ENCODE results near the gene TOR1A. TPM values are rescaled to one million over a fixed set of nuclear protein-coding genes. Genes with fewer than 3 reads are reported as not detected.

TOR1A gene
- total RNA-seq, 1 experiment from 2014 or later, result 24.4 TPM

GRCh38 chr9:129852579-129852978, 28.6 kb upstream of the TOR1A start:
- no peak for DNase-seq (ENCODE audit: low read depth, low spot score)

More at GRCh38 chr9:129852579-129852978, 28.6 kb upstream of the TOR1A start:
- BruUV-seq (replicated peaks), result no TSS peak
- Histone ChIP-seq H3K4me2 (ENCODE audit: low read length) (no peak overlapping the region), H3K79me2 (ENCODE audit: insufficient read depth, low read length) (no peaks in the 10 kb centered on the region), H3K9me3 (ENCODE audit: control insufficient read depth in 1 of 2, insufficient read depth in 1 of 2, low read depth in 1 of 2, low read length in 2 of 2) (no peaks in the 10 kb centered on the region), H2AFZ (ENCODE audit: low read depth, low read length, poor library complexity, severe bottlenecking) (no peak overlapping the region), H3K27ac (ENCODE audit: low read depth, low read length) (no peak overlapping the region), H3K9me2 (ENCODE audit: insufficient read depth) (no peaks in the 10 kb centered on the region), H3K9ac (ENCODE audit: low read length) (no peak overlapping the region), H3K4me1 (ENCODE audit: control insufficient read depth in 1 of 2, insufficient read depth in 2 of 2, low read length in 2 of 2) (no peaks in the 10 kb centered on the region), H3K36me3 (ENCODE audit: control insufficient read depth in 1 of 2, insufficient read depth in 2 of 2, low read length in 2 of 2) (peaks cover 0 to 4% of the 10 kb centered on the region in 2 experiments; a peak in 1 of 4 replicates), H3K27me3 (ENCODE audit: insufficient read depth, low read length) (no peaks in the 10 kb centered on the region), H3K4me3 (replicated peaks in 1 of 2; ENCODE audit: low read depth in 1 of 2, low read length in 2 of 2) (no peak overlapping the region), H4K20me1 (ENCODE audit: insufficient read depth) (no peaks in the 10 kb centered on the region)
- RAD21 ChIA-PET (ENCODE audit: low non-redundant PET in 1 of 2, low total read pairs in 2 of 2, uncharacterized antibody in 2 of 2, unreplicated experiment in 2 of 2), result no interaction called here
- CTCF ChIA-PET, result no interaction called here
- POLR2A ChIA-PET, result no interaction called here
- no peak for ATAC-seq
- TF ChIP-seq MAX (IDR thresholded peaks at IDR 0.05) (no peak), SP1 (IDR thresholded peaks at IDR 0.05; ENCODE audit: low read depth) (no peak), EZH2 (IDR thresholded peaks at IDR 0.05) (no peak), ZNF274 (IDR thresholded peaks at IDR 0.05; ENCODE audit: low read depth, low read length) (no peak), EZH2phosphoT487 (IDR thresholded peaks at IDR 0.05; ENCODE audit: borderline replicate concordance) (no peak), ZFX (IDR thresholded peaks at IDR 0.05) (no peak), CBX3 (IDR thresholded peaks at IDR 0.05; ENCODE audit: low read depth) (no peak), SRF (IDR thresholded peaks at IDR 0.05; ENCODE audit: low read depth) (no peak), REST (IDR thresholded peaks at IDR 0.05; ENCODE audit: low read depth) (no peak), EGR1 (IDR thresholded peaks at IDR 0.05; ENCODE audit: low read depth) (no peak), SIN3A (IDR thresholded peaks at IDR 0.05; ENCODE audit: low read depth) (no peak), POLR2A (IDR thresholded peaks at IDR 0.05; ENCODE audit: borderline replicate concordance, extremely low read depth, insufficient read depth, insufficient read length) (no peak), JUND (IDR thresholded peaks at IDR 0.05) (no peak), ELF1 (IDR thresholded peaks at IDR 0.05; ENCODE audit: borderline replicate concordance, low read depth) (no peak), ATF3 (IDR thresholded peaks at IDR 0.05) (no peak), YY1 (IDR thresholded peaks at IDR 0.05; ENCODE audit: extremely low read depth, insufficient replicate concordance, low read depth, low read length) (no peak), ZBTB33 (IDR thresholded peaks at IDR 0.05; ENCODE audit: extremely low read depth, insufficient replicate concordance, low read length) (no peak)
- intact Hi-C loops (cut with micrococcal nuclease), result no loop called here
